Measurements from ENCODE around the gene TRIM2.

TRIM2 gene

GRCh38 chr4:153366486-153366885 is 162.2 kb downstream of the TRIM2 start:
- TF ChIP-seq GABPA (IDR thresholded peaks at IDR 0.05; ENCODE audit: low read depth) (no peak), CTCF (IDR thresholded peaks at IDR 0.05; ENCODE audit: insufficient read depth, low read length) (no peak), SPI1 (IDR thresholded peaks at IDR 0.05; ENCODE audit: borderline replicate concordance, low read depth) (no peak), POLR2AphosphoS5 (IDR thresholded peaks at IDR 0.05; ENCODE audit: low read depth) (no peak)
- TF ChIP-seq, protein P1, sequence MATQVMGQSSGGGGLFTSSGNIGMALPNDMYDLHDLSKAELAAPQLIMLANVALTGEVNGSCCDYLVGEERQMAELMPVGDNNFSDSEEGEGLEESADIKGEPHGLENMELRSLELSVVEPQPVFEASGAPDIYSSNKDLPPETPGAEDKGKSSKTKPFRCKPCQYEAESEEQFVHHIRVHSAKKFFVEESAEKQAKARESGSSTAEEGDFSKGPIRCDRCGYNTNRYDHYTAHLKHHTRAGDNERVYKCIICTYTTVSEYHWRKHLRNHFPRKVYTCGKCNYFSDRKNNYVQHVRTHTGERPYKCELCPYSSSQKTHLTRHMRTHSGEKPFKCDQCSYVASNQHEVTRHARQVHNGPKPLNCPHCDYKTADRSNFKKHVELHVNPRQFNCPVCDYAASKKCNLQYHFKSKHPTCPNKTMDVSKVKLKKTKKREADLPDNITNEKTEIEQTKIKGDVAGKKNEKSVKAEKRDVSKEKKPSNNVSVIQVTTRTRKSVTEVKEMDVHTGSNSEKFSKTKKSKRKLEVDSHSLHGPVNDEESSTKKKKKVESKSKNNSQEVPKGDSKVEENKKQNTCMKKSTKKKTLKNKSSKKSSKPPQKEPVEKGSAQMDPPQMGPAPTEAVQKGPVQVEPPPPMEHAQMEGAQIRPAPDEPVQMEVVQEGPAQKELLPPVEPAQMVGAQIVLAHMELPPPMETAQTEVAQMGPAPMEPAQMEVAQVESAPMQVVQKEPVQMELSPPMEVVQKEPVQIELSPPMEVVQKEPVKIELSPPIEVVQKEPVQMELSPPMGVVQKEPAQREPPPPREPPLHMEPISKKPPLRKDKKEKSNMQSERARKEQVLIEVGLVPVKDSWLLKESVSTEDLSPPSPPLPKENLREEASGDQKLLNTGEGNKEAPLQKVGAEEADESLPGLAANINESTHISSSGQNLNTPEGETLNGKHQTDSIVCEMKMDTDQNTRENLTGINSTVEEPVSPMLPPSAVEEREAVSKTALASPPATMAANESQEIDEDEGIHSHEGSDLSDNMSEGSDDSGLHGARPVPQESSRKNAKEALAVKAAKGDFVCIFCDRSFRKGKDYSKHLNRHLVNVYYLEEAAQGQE (IDR thresholded peaks at IDR 0.05; ENCODE audit: insufficient replicate concordance, low read depth) = no peak

GRCh38 chr4:153367092-153367491 is 162.8 kb downstream of the TRIM2 start:
- DNase-seq (ENCODE audit: low read depth in 1 of 2, low spot score in 1 of 2) = no peak
- Histone ChIP-seq H3K27ac (replicated peaks) (no peak overlapping the region), H3K27me3 (ENCODE audit: insufficient read depth, poor library complexity, severe bottlenecking) (no peaks in the 10 kb centered on the region), H3K4me3 (replicated peaks; ENCODE audit: insufficient read depth, low read length) (no peak overlapping the region)
- TF ChIP-seq SPI1 (IDR thresholded peaks at IDR 0.05; ENCODE audit: borderline replicate concordance, low read depth) (no peak), GABPA (IDR thresholded peaks at IDR 0.05; ENCODE audit: low read depth) (no peak), POLR2AphosphoS5 (IDR thresholded peaks at IDR 0.05; ENCODE audit: low read depth) (no peak), CTCF (IDR thresholded peaks at IDR 0.05; ENCODE audit: insufficient read depth, low read length) (no peak)
- TF ChIP-seq, protein P1 (IDR thresholded peaks at IDR 0.05; ENCODE audit: insufficient replicate concordance, low read depth) = no peak

More at GRCh38 chr4:153366486-153366885, 162.2 kb downstream of the TRIM2 start:
- no peak for DNase-seq (ENCODE audit: low read depth in 1 of 2, low spot score in 1 of 2)
- no peak overlapping the region for H3K4me3 ChIP-seq (replicated peaks; ENCODE audit: insufficient read depth, low read length)
- H3K27me3 ChIP-seq (ENCODE audit: insufficient read depth, poor library complexity, severe bottlenecking) = no peaks in the 10 kb centered on the region
- no peak overlapping the region for H3K27ac ChIP-seq (replicated peaks)

DNA sequence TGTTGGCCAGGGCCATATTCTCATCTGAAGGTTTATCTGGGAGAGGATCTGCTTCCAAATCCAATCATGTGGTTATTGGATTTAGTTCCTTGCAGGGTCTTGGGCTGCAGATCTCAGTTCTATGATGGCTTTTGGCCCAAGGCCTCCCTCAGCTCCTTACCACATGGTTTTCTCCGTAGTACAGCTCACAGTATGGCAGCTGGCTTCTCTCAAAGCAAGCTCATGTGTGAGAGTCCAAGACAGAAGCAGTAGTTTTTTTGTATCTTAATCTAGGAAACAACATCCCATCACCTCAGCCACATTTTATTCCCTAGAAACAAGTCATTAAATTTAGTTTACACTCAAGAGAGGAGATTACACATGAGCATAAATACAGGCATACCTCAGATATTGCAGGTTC is 164.8 kb downstream of the TRIM2 start:
- TF ChIP-seq, protein P1 (IDR thresholded peaks at IDR 0.05; ENCODE audit: insufficient replicate concordance, low read depth) = no peak
- TF ChIP-seq CTCF (IDR thresholded peaks at IDR 0.05; ENCODE audit: insufficient read depth, low read length) (no peak), SPI1 (IDR thresholded peaks at IDR 0.05; ENCODE audit: borderline replicate concordance, low read depth) (no peak), GABPA (IDR thresholded peaks at IDR 0.05; ENCODE audit: low read depth) (no peak), POLR2AphosphoS5 (IDR thresholded peaks at IDR 0.05; ENCODE audit: low read depth) (no peak)
- no peak overlapping the region for H3K4me3 ChIP-seq (replicated peaks; ENCODE audit: insufficient read depth, low read length)

More for the DNA sequence above, 164.8 kb downstream of the TRIM2 start:
- Histone ChIP-seq H3K27ac (replicated peaks) (no peak overlapping the region), H3K27me3 (ENCODE audit: insufficient read depth, poor library complexity, severe bottlenecking) (no peaks in the 10 kb centered on the region)
- DNase-seq (ENCODE audit: low read depth in 1 of 2, low spot score in 1 of 2) = no peak

Measured in HL-60 (cell line).